VCaP (cell line): ENCODE data around the gene RGS11.
"Not testable (repeated sequence)": the region's sequence is repeated elsewhere in the genome, so short reads cannot be mapped to it uniquely, and the experiment has no call there.

ENCODE experiments used
- H3K27ac ChIP-seq: fragments of 450-650 bp; 2 replicates; pipeline ENCODE4 v1.5.1; 2017
- TF ChIP-seq, protein P1 (sequence below): fragments of 450-650 bp; conservative IDR thresholded peaks from 2 replicates; pipeline ENCODE4 v1.5.1; 2017; ENCODE audit warnings: mild to moderate bottlenecking, moderate library complexity

Gene RGS11

GRCh38 chr16:268141-269053 lies 7.3 kb downstream of the RGS11 start:
- TF ChIP-seq, protein P1, sequence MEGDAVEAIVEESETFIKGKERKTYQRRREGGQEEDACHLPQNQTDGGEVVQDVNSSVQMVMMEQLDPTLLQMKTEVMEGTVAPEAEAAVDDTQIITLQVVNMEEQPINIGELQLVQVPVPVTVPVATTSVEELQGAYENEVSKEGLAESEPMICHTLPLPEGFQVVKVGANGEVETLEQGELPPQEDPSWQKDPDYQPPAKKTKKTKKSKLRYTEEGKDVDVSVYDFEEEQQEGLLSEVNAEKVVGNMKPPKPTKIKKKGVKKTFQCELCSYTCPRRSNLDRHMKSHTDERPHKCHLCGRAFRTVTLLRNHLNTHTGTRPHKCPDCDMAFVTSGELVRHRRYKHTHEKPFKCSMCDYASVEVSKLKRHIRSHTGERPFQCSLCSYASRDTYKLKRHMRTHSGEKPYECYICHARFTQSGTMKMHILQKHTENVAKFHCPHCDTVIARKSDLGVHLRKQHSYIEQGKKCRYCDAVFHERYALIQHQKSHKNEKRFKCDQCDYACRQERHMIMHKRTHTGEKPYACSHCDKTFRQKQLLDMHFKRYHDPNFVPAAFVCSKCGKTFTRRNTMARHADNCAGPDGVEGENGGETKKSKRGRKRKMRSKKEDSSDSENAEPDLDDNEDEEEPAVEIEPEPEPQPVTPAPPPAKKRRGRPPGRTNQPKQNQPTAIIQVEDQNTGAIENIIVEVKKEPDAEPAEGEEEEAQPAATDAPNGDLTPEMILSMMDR: no peak
- H3K27ac ChIP-seq: no peak overlapping the region

DNA sequence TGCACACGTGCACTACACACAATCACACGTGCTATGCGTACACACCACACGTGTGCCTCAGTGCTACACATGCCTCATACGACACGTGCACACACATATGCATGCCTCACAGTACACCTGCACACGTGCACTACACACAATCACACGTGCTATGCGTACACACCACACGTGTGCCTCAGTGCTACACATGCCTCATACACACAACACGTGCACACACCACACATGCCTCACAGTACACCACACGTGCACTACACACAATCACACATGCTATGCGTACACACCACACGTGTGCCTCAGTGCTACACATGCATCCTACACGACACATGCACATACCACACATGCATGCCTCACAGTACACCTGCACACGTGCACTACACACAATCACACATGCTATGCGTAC lies 8.2 kb downstream of the RGS11 start:
- H3K27ac ChIP-seq: not testable (repeated sequence)

DNA sequence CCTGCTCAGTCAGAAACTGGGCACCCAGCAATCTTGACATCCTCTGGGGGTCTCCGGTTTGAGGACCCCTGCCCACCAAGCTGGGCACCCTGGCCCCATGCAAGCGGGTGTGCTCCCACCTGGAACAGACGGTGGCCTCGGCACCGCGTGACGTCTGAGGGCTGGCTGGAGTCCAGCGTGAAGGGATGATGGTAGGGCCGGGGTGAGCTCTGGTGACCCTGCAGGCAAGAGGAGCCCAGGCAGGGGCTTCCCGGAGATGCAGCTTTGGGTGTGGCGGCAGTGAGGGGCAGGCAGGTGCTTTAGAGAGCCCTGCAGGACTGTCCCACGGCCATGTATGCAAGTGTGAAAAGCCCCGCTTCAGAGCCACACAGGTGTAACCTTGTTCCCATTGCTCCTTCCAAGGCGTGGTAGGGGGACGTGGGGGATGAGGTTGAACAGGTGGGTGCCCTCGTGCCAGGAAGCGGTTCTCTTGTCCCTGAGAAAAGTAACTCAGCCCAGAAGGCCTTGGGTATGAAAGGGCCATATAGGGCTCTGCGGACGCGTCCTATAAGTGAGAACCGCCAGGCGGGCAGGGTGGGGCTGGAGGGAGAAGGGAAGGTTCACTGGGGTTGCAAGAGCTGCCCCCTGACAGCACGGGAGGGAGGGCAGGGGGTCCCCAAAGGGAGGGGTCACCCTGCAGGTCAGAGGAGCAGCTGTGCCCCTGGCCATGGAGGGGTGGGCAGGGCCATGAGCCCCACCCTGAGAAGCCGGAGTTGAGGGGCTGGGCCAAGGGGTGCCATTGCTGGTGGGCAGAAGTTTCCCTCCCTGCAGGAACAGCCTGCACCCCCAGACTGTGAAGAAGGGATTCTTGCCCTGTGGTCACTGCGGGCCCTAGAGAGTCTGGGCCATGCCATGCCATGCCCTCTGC lies 9.2 kb downstream of the RGS11 start:
- TF ChIP-seq, protein P1: no peak
- no peak overlapping the region for H3K27ac ChIP-seq

DNA sequence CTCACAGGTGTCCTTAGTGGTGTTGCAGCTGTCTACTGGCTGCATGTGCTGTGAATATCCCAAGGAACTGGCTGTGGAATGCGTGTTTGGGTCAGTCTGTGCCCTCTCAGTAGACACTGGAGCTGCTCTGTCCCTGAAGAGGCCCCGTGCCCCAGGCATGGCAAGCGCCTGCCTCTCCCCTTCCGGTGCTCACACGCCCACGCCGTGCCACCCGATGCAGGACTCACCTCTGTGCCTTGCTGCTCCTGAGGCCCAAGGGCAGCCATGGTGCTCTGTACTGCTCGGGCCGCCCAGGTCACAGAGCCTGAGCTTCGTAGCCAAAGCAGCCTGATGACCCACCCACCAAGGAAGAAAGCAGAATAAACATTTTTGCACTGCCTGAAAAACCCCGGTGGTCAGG lies 10.0 kb downstream of the RGS11 start:
- TF ChIP-seq, protein P1: no peak
- no peak overlapping the region for H3K27ac ChIP-seq

DNA sequence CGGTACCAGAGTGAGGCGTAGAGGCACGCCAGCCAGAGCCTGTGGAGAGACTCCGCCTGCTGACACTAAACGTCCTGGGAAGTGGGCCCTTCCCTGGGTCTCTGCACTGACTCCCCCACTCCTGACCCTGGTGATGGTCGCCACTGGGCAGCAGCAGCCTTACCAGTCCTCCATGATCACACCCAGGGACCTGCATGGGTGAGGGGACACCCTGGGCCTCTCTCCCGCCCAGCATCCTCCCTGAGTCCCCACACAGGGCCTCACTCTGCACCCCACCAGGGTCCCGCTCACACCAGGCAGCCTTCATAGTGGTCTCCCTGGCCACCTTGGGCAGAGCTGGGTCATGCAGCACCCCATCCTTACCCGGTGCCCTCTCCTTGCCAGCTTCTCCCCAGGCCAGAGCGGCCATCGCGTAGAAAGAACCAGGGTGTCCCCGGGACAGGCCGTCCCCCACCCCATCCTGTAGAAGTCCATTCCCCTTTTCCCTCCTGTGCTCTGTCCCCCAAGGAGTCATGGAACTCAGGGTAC lies 10.7 kb downstream of the RGS11 start:
- TF ChIP-seq, protein P1: no peak
- H3K27ac ChIP-seq: no peak overlapping the region

DNA sequence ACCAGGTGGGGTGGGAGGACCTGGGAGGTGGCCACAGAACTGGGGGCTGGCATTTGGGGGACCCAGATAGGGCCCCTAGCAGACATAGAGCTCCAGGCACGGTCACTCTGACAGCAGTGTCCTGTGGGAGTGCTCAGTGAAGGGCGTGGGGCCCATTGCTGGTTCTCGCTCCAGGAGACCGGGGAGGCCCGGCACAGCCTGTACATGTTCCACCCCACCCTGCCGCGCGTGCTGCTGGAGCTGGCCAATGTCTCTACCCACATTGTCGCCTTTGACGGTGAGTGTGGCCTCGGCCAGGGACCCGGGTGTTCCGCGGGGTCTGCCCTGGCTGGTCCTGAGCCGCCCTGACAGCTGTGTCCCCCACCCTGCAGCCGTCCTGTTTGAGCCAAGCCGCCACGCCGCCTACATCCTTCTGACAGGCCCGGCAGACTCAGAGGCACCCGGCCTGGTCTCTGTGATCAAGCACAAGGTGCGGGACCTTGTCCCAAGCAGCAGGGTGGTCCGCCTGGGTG lies 11.2 kb downstream of the RGS11 start:
- H3K27ac ChIP-seq: no peak overlapping the region

DNA sequence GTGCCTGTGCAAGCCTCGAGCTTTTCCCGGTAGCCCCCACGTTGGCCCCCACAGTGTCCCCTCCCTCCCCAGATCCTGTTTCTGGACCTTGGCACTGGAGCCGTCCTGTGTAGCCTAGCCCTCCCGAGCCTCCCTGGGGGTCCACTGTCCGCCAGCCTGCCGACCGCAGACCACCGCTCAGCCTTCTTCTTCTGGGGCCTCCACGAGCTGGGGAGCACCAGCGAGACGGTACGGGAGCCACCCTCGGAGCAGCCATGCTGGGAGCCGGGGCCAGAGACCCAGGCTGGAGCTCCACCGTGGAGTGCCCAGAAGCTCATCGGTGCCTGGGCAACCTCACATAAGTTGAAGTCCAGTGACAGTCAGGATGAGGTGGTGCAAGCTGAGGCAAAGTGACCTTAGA lies 11.8 kb downstream of the RGS11 start:
- TF ChIP-seq, protein P1: no peak
- no peak overlapping the region for H3K27ac ChIP-seq

More for the DNA sequence above, 11.2 kb downstream of the RGS11 start:
- TF ChIP-seq, protein P1: no peak
